ENCODE data around the gene STXBP5L. TPM values are rescaled to one million over a fixed set of nuclear protein-coding genes. Genes with fewer than 3 reads are reported as not detected.

Gene STXBP5L
- total and polyA plus RNA-seq, 10 of the 15 experiments (the other 5 are each of a cell fraction or from before 2014, with no cell fraction given), result under 0.01 to 0.08 (median 0.04) TPM; not detected in 6

DNA sequence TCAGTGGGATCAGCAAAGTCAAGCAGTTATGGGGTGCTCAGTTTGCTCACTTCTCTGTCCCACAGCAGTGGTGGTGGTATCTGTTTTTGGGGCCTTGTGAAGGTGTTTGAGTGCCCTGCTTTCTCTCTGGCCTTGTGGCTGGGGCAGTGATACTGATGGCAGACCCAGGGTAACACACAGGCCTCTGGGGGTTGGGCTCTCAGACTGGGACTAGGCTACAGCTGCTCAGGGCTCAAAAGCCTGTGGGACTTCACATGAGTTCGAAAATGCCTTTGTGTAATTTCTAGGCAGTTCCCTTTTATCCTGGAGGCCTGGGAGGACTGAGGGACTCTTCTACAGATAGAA is 75.3 kb downstream of the STXBP5L start:
- H3K9me3 ChIP-seq (replicated peaks; ENCODE audit: control insufficient read depth, insufficient read depth, low read length), result no peaks in the 10 kb centered on the region
- H2AFZ ChIP-seq (ENCODE audit: control insufficient read depth, low read depth, low read length), result no peak overlapping the region
- SMC1A ChIA-PET (ENCODE audit: uncharacterized antibody, unreplicated experiment), result no interaction called here
- DNase-seq (ENCODE audit: low read depth, low spot score), result no peak
- H3K9ac ChIP-seq (ENCODE audit: control insufficient read depth, insufficient read depth, low read length), result no peak overlapping the region
- WGBS (ENCODE audit: insufficient coverage, insufficient replicate concordance, low lambda C conversion rate, missing lambda C conversion rate), result 0% methylated on average over 1 of the region's 1 CpG
- H3K36me3 ChIP-seq (ENCODE audit: control insufficient read depth in 2 of 2, insufficient read depth in 2 of 2, low read length in 1 of 2), result no peaks in the 10 kb centered on the region
- ATAC-seq, result no peak
- no peaks in the 10 kb centered on the region for H4K20me1 ChIP-seq (ENCODE audit: control insufficient read depth, insufficient read depth)
- no peak overlapping the region for H3K4me3 ChIP-seq
- H3K4me1 ChIP-seq (ENCODE audit: control insufficient read depth, insufficient read depth, low read length), result no peaks in the 10 kb centered on the region
- TF ChIP-seq RELB (IDR thresholded peaks at IDR 0.05; ENCODE audit: low read depth), result no peak
- H3K79me2 ChIP-seq (ENCODE audit: control insufficient read depth, insufficient read depth, low read length), result no peaks in the 10 kb centered on the region
- H3K4me2 ChIP-seq (ENCODE audit: control insufficient read depth, insufficient read depth), result no peak overlapping the region
- no peaks in the 10 kb centered on the region for H3K27me3 ChIP-seq (replicated peaks in 1 of 2; ENCODE audit: control insufficient read depth in 2 of 2, insufficient read depth in 2 of 2, low read length in 1 of 2)
- RAD21 ChIA-PET (ENCODE audit: unreplicated experiment), result no interaction called here
- CTCF ChIA-PET, result no interaction called here
- POLR2A ChIA-PET, result no interaction called here
- no peak for FAIRE-seq
- intact Hi-C loops (cut with micrococcal nuclease; ENCODE audit: unreplicated experiment), result no loop called here
- BruUV-seq (replicated peaks), result no TSS peak
- in situ Hi-C loops (cut with MboI), result no loop called here
- no peak overlapping the region for H3K27ac ChIP-seq (ENCODE audit: control insufficient read depth, insufficient read depth)

GRCh38 chr3:120983841-120984240 is 75.8 kb downstream of the STXBP5L start:
- no peaks in the 10 kb centered on the region for H3K27me3 ChIP-seq (replicated peaks in 1 of 2; ENCODE audit: control insufficient read depth in 2 of 2, insufficient read depth in 2 of 2, low read length in 1 of 2)
- no peaks in the 10 kb centered on the region for H3K9me3 ChIP-seq (replicated peaks; ENCODE audit: control insufficient read depth, insufficient read depth, low read length)
- RAD21 ChIA-PET (ENCODE audit: unreplicated experiment), result no interaction called here
- in situ Hi-C loops (cut with MboI), result no loop called here
- no TSS peak for BruUV-seq (replicated peaks)
- H3K79me2 ChIP-seq (ENCODE audit: control insufficient read depth, insufficient read depth, low read length), result no peaks in the 10 kb centered on the region
- SMC1A ChIA-PET (ENCODE audit: uncharacterized antibody, unreplicated experiment), result no interaction called here
- no peak for ATAC-seq
- 0% methylated on average over 2 of the region's 2 CpGs for WGBS (ENCODE audit: insufficient coverage, insufficient replicate concordance, low lambda C conversion rate, missing lambda C conversion rate)
- no peaks in the 10 kb centered on the region for H3K4me1 ChIP-seq (ENCODE audit: control insufficient read depth, insufficient read depth, low read length)
- intact Hi-C loops (cut with micrococcal nuclease; ENCODE audit: unreplicated experiment), result no loop called here
- H3K27ac ChIP-seq (ENCODE audit: control insufficient read depth, insufficient read depth), result no peak overlapping the region
- CTCF ChIA-PET, result no interaction called here
- H3K9ac ChIP-seq (ENCODE audit: control insufficient read depth, insufficient read depth, low read length), result no peak overlapping the region
- POLR2A ChIA-PET, result no interaction called here
- no peak for DNase-seq (ENCODE audit: low read depth, low spot score)
- H3K36me3 ChIP-seq (ENCODE audit: control insufficient read depth in 2 of 2, insufficient read depth in 2 of 2, low read length in 1 of 2), result no peaks in the 10 kb centered on the region
- no peak overlapping the region for H3K4me3 ChIP-seq
- H2AFZ ChIP-seq (ENCODE audit: control insufficient read depth, low read depth, low read length), result no peak overlapping the region
- H3K4me2 ChIP-seq (ENCODE audit: control insufficient read depth, insufficient read depth), result no peak overlapping the region
- H4K20me1 ChIP-seq (ENCODE audit: control insufficient read depth, insufficient read depth), result no peaks in the 10 kb centered on the region
- FAIRE-seq, result no peak
- TF ChIP-seq NRF1 (conservative IDR thresholded peaks at IDR 0.05; ENCODE audit: low read depth, low read length) (no peak), ZZZ3 (IDR thresholded peaks at IDR 0.05; ENCODE audit: control insufficient read depth, insufficient read length, low read depth) (no peak), TAF1 (IDR thresholded peaks at IDR 0.05; ENCODE audit: borderline replicate concordance, low read depth, low read length) (no peak), MTA3 (IDR thresholded peaks at IDR 0.05; ENCODE audit: borderline replicate concordance, low read length) (no peak), TCF12 (IDR thresholded peaks at IDR 0.05; ENCODE audit: low read depth, low read length) (no peak), ZBED1 (IDR thresholded peaks at IDR 0.05; ENCODE audit: borderline replicate concordance) (no peak), SRF (IDR thresholded peaks at IDR 0.05; ENCODE audit: low read depth in 2 of 2, low read length in 2 of 2) (no peak), NFYA (IDR thresholded peaks at IDR 0.05; ENCODE audit: borderline replicate concordance, low read depth, low read length) (no peak), BHLHE40 (IDR thresholded peaks at IDR 0.05; ENCODE audit: borderline replicate concordance in 1 of 2, low read depth in 2 of 2, low read length in 1 of 2) (no peak), HCFC1 (IDR thresholded peaks at IDR 0.05; ENCODE audit: low read length) (no peak)
- TF ChIP-seq, protein P1, sequence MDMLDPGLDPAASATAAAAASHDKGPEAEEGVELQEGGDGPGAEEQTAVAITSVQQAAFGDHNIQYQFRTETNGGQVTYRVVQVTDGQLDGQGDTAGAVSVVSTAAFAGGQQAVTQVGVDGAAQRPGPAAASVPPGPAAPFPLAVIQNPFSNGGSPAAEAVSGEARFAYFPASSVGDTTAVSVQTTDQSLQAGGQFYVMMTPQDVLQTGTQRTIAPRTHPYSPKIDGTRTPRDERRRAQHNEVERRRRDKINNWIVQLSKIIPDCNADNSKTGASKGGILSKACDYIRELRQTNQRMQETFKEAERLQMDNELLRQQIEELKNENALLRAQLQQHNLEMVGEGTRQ (IDR thresholded peaks at IDR 0.05; ENCODE audit: borderline replicate concordance, low read depth, low read length), result no peak
- TF ChIP-seq, protein P2, sequence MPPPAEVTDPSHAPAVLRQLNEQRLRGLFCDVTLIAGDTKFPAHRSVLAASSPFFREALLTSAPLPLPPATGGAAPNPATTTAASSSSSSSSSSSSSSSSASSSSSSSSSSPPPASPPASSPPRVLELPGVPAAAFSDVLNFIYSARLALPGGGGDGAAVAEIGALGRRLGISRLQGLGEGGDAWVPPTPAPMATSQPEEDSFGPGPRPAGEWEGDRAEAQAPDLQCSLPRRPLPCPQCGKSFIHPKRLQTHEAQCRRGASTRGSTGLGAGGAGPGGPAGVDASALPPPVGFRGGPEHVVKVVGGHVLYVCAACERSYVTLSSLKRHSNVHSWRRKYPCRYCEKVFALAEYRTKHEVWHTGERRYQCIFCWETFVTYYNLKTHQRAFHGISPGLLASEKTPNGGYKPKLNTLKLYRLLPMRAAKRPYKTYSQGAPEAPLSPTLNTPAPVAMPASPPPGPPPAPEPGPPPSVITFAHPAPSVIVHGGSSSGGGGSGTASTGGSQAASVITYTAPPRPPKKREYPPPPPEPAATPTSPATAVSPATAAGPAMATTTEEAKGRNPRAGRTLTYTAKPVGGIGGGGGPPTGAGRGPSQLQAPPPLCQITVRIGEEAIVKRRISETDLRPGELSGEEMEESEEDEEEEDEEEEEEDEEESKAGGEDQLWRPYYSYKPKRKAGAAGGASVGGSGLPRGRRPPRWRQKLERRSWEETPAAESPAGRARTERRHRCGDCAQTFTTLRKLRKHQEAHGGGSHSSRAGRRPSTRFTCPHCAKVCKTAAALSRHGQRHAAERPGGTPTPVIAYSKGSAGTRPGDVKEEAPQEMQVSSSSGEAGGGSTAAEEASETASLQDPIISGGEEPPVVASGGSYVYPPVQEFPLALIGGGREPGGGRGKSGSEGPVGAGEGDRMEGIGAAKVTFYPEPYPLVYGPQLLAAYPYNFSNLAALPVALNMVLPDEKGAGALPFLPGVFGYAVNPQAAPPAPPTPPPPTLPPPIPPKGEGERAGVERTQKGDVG (CRISPR knock-in tag; IDR thresholded peaks at IDR 0.05), result no peak
